Keratinocyte (primary cell): Measurements from ENCODE around the gene BEGAIN. TPM values are rescaled to one million over a fixed set of nuclear protein-coding genes. Genes with fewer than 3 reads are reported as not detected.

Experiments
- DNase-seq: peaks from one replicate; pipeline ENCODE4 v3.0.0-alpha.2; 2011; ENCODE audit warnings: low read depth, missing footprints, low spot score
- FAIRE-seq: peaks from 2 replicates; lab custom pipeline; 2011; peaks lifted over from hg19 to GRCh38; lab: Jason Lieb, UNC
- H2AFZ ChIP-seq: 2 replicates; pipeline ENCODE4 v1.6.0; 2012; ENCODE audit warnings: low read length, control low read depth, inconsistent platforms; ENCODE audit not compliant: control insufficient read depth
- H3K27ac ChIP-seq: 2 replicates; pipeline ENCODE4 v1.5.1; 2011; ENCODE audit warnings: low read length; ENCODE audit not compliant: control insufficient read depth, insufficient read depth
- H3K27me3 ChIP-seq: 3 replicates; pipeline ENCODE4 v1.6.0; 2011; ENCODE audit warnings: low read length; ENCODE audit not compliant: control insufficient read depth, insufficient read depth; ENCODE audit errors: extremely low read depth
- H3K36me3 ChIP-seq, 2 experiments: 2 replicates in 1 of 2; 3 replicates in 1 of 2; pipeline ENCODE4 v1.5.1; 2011; ENCODE audit warnings: low read length in 2 of 2, mild to moderate bottlenecking in 1 of 2; ENCODE audit not compliant: control insufficient read depth in 2 of 2, insufficient read depth in 2 of 2; ENCODE audit errors: extremely low read depth in 1 of 2
- H3K4me1 ChIP-seq: 3 replicates; pipeline ENCODE4 v1.5.1; 2011; ENCODE audit warnings: low read length; ENCODE audit not compliant: control insufficient read depth, insufficient read depth; ENCODE audit errors: extremely low read depth
- H3K4me2 ChIP-seq: 3 replicates; pipeline ENCODE4 v1.6.0; 2011; ENCODE audit warnings: low read depth, low read length; ENCODE audit not compliant: control insufficient read depth, insufficient read depth; ENCODE audit errors: extremely low read depth
- H3K4me3 ChIP-seq, 3 experiments: fragments of 200-600 bp in 1 of 3; sonication (generic) in 1 of 3; 2 replicates in 2 of 3; 3 replicates in 1 of 3; pipeline ENCODE4 v1.5.1; 2011 to 2016; ENCODE audit warnings: low read length in 3 of 3, mild to moderate bottlenecking in 3 of 3, control low read depth in 2 of 3, inconsistent platforms in 1 of 3, low read depth in 1 of 3, mixed read lengths in 1 of 3, mixed run types in 1 of 3, moderate library complexity in 1 of 3; ENCODE audit not compliant: control insufficient read depth in 2 of 3, insufficient read depth in 2 of 3; ENCODE audit errors: extremely low read depth in 1 of 3
- H3K79me2 ChIP-seq: 2 replicates; pipeline ENCODE4 v1.6.0; 2012; ENCODE audit warnings: low read length; ENCODE audit not compliant: control insufficient read depth, insufficient read depth
- H3K9ac ChIP-seq: 3 replicates; pipeline ENCODE4 v1.6.0; 2011; ENCODE audit warnings: low read length; ENCODE audit not compliant: control insufficient read depth, insufficient read depth; ENCODE audit errors: extremely low read depth
- H3K9me1 ChIP-seq: 3 replicates; pipeline ENCODE4 v1.6.0; 2011; ENCODE audit warnings: low read length; ENCODE audit not compliant: control insufficient read depth, insufficient read depth; ENCODE audit errors: extremely low read depth
- H3K9me3 ChIP-seq: 2 replicates; pipeline ENCODE4 v1.5.1; 2012; ENCODE audit warnings: low read depth, low read length; ENCODE audit not compliant: control insufficient read depth
- H4K20me1 ChIP-seq: 3 replicates; pipeline ENCODE4 v1.6.0; 2011; ENCODE audit warnings: low read length; ENCODE audit not compliant: control insufficient read depth, insufficient read depth; ENCODE audit errors: extremely low read depth
- EZH2 ChIP-seq: IDR thresholded peaks from one replicate; pipeline ENCODE4 v1.6.1; 2012; ENCODE audit warnings: inconsistent platforms, mild to moderate bottlenecking, low read length, moderate library complexity
- dilution Hi-C: fragments of 300-500 bp; cut with MboI; formaldehyde crosslinking; loops from one replicate; pipeline ENCODE4 v1.7.0; 2020; ENCODE audit warnings: low sequenced_read_pairs; ENCODE audit not compliant: extremely low pct_ligation_motif_present
- polyA plus RNA-seq, 5 experiments: library from polyadenylated mRNA; depleted of rRNA in 3 of 5; stranded (reverse) in 3 of 5; stranded (forward) in 1 of 5; unstranded in 1 of 5; fragments of >200 nt; gene quantifications; 1 replicate in 1 of 5; 2 replicates in 3 of 5; 3 replicates in 1 of 5; pipeline versions ENCODE4 v1.2.1 to v1.2.3, GENCODE V29; 2011 to 2012; ENCODE audit warnings: missing spikeins in 2 of 5, low read depth in 1 of 5, low replicate concordance in 1 of 5
- TF ChIP-seq, protein P1 (sequence below), 3 experiments: IDR thresholded peaks in 1 of 3; conservative IDR thresholded peaks in 1 of 3; optimal IDR thresholded peaks in 1 of 3; 2 replicates in 2 of 3; 3 replicates in 1 of 3; pipeline versions ENCODE3 to v1.5.1; 2011; ENCODE audit warnings: low read length in 3 of 3, mild to moderate bottlenecking in 3 of 3, moderate library complexity in 2 of 3, control low read depth in 1 of 3, inconsistent platforms in 1 of 3; ENCODE audit not compliant: insufficient read depth in 2 of 3; ENCODE audit errors: extremely low read depth in 1 of 3

Gene BEGAIN
- polyA plus RNA-seq, 1 donor (not counting 4 experiments of a cell fraction or from before 2014, with no cell fraction given) = 0.25 TPM

GRCh38 chr14:100578552-100578951 is 8.7 kb downstream of the BEGAIN start:
- no peaks in the 10 kb centered on the region for H3K36me3 ChIP-seq
- no peak overlapping the region for H3K27ac ChIP-seq
- TF ChIP-seq EZH2 = no peak
- TF ChIP-seq, protein P1, sequence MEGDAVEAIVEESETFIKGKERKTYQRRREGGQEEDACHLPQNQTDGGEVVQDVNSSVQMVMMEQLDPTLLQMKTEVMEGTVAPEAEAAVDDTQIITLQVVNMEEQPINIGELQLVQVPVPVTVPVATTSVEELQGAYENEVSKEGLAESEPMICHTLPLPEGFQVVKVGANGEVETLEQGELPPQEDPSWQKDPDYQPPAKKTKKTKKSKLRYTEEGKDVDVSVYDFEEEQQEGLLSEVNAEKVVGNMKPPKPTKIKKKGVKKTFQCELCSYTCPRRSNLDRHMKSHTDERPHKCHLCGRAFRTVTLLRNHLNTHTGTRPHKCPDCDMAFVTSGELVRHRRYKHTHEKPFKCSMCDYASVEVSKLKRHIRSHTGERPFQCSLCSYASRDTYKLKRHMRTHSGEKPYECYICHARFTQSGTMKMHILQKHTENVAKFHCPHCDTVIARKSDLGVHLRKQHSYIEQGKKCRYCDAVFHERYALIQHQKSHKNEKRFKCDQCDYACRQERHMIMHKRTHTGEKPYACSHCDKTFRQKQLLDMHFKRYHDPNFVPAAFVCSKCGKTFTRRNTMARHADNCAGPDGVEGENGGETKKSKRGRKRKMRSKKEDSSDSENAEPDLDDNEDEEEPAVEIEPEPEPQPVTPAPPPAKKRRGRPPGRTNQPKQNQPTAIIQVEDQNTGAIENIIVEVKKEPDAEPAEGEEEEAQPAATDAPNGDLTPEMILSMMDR (optimal IDR thresholded peaks at IDR 0.05 in 1 of 3, IDR thresholded peaks at IDR 0.05 in 1 of 3, conservative IDR thresholded peaks at IDR 0.05 in 1 of 3; ENCODE audit: extremely low read depth in 1 of 3, insufficient read depth in 2 of 3, low read length in 3 of 3) = no peak
- no peaks in the 10 kb centered on the region for H3K4me1 ChIP-seq
- no peaks in the 10 kb centered on the region for H3K9me3 ChIP-seq
- H3K4me3 ChIP-seq = no peak overlapping the region
- peaks cover 1% of the 10 kb centered on the region for H3K27me3 ChIP-seq
- H3K4me2 ChIP-seq = no peak overlapping the region
- dilution Hi-C loops = no loop called here
- no peaks in the 10 kb centered on the region for H3K9me1 ChIP-seq
- no peak for DNase-seq
- H3K9ac ChIP-seq = no peak overlapping the region
- FAIRE-seq = no peak
- H3K79me2 ChIP-seq = no peaks in the 10 kb centered on the region
- no peaks in the 10 kb centered on the region for H4K20me1 ChIP-seq
- no peak overlapping the region for H2AFZ ChIP-seq

DNA sequence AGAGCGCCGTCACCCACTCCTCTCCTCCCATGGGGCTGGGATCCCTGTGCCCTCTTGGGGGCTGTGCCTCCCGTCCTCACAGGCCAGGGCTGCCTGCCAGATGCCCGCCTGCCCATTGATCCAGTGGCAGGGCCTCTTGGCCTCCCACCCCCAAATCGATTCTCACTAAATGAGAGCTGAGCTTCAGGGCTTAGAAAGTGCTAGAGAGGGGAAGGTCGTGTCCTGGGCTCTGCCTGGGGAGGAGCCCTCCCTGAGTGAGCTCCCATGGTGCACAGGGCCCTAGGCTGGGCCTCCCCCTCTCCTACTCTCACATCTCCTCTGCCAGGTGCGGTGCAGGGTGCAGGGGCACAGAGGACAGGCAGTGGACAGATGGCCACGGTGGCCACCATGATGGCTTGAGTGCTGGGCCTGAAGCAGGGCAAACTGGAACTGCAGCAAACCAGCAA is 9.2 kb downstream of the BEGAIN start:
- Histone ChIP-seq H3K9me1 (no peaks in the 10 kb centered on the region), H3K4me2 (no peak overlapping the region), H3K36me3 (no peaks in the 10 kb centered on the region), H3K9me3 (no peaks in the 10 kb centered on the region), H3K27ac (no peak overlapping the region), H3K4me3 (no peak overlapping the region), H2AFZ (no peak overlapping the region), H3K27me3 (peaks cover 5% of the 10 kb centered on the region), H4K20me1 (no peaks in the 10 kb centered on the region), H3K79me2 (no peaks in the 10 kb centered on the region), H3K9ac (no peak overlapping the region), H3K4me1 (no peaks in the 10 kb centered on the region)
- TF ChIP-seq EZH2 = no peak
- TF ChIP-seq, protein P1 (optimal IDR thresholded peaks at IDR 0.05 in 1 of 3, IDR thresholded peaks at IDR 0.05 in 1 of 3, conservative IDR thresholded peaks at IDR 0.05 in 1 of 3; ENCODE audit: extremely low read depth in 1 of 3, insufficient read depth in 2 of 3, low read length in 3 of 3) = no peak
- no peak for FAIRE-seq
- dilution Hi-C loops = no loop called here
- no peak for DNase-seq
